Fibroblast of the aortic adventitia (primary cell): ENCODE measurements around the gene SASH1. TPM values are rescaled to one million over a fixed set of nuclear protein-coding genes. Genes with fewer than 3 reads are reported as not detected.

Experiments
- DNase-seq: peaks from one replicate; pipeline ENCODE4 v3.0.0-alpha.2; 2010; ENCODE audit warnings: low read depth
- H3K4me3 ChIP-seq: 2 replicates; pipeline ENCODE4 v1.5.1; 2011; ENCODE audit warnings: low read depth, mild to moderate bottlenecking, control low read depth, low read length, moderate library complexity
- CTCF ChIP-seq: IDR thresholded peaks from 2 replicates; pipeline ENCODE4 v1.5.1; 2011; ENCODE audit warnings: mild to moderate bottlenecking, low read length, control low read depth, inconsistent platforms; ENCODE audit not compliant: insufficient read depth
- total RNA-seq: library from RNA; depleted of rRNA; stranded (reverse); fragments of >200 nt; gene quantifications from 2 replicates; pipeline ENCODE4 v1.2.3, GENCODE V29; 2012; ENCODE audit warnings: low replicate concordance

SASH1 gene
- total RNA-seq, 1 donor = 59.5 TPM

- H3K4me3 ChIP-seq = peak overlapping the region; percentile 82
- DNase-seq = peak; percentile 76
- TF ChIP-seq CTCF = no peak
Measured at GRCh38 chr6:148509119-148509799, 166.6 kb downstream of the SASH1 start.

- peak overlapping the region; percentile 82 for H3K4me3 ChIP-seq
- TF ChIP-seq CTCF = no peak
- DNase-seq = peak; percentile 98
Measured at GRCh38 chr6:148509800-148510581, 167.4 kb downstream of the SASH1 start.

GRCh38 chr6:148513145-148514071 lies 170.8 kb downstream of the SASH1 start:
- H3K4me3 ChIP-seq = peak overlapping the region; percentile 50
- peak; percentile 85 for DNase-seq
- no peak for TF ChIP-seq CTCF

- H3K4me3 ChIP-seq = peak overlapping the region; percentile 50
- peak; percentile 26 for DNase-seq
- TF ChIP-seq CTCF = no peak
Measured at GRCh38 chr6:148514091-148514845, 171.6 kb downstream of the SASH1 start.

- no peak for DNase-seq
- TF ChIP-seq CTCF = no peak
Measured at GRCh38 chr6:148516217-148516616, 173.6 kb downstream of the SASH1 start.

GRCh38 chr6:148516617-148517016 lies 174.0 kb downstream of the SASH1 start:
- H3K4me3 ChIP-seq = no peak overlapping the region
- TF ChIP-seq CTCF = no peak
- DNase-seq = no peak

More at GRCh38 chr6:148516217-148516616, 173.6 kb downstream of the SASH1 start:
- no peak overlapping the region for H3K4me3 ChIP-seq
